ENCODE data around the gene LMOD2.

The LMOD2 gene

DNA sequence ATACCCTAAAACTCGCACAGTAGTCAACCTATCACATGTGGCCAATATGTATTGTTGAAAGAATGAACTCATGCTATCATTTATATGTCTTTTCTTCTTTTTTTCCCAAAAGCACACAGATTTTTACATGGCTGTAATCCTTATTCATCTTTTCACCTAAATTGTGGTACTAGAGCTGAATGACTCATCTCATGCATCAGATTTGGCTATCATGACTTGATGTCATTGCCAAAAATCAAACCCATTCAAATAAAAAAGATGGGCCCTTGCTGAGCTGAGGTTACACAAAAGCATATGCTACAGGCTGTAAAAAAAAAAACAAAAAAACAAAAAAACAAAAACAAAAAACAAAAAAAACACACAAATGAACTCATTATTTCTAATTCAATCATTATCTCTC, 3.3 kb upstream of the LMOD2 start:
- TF ChIP-seq, protein P1, sequence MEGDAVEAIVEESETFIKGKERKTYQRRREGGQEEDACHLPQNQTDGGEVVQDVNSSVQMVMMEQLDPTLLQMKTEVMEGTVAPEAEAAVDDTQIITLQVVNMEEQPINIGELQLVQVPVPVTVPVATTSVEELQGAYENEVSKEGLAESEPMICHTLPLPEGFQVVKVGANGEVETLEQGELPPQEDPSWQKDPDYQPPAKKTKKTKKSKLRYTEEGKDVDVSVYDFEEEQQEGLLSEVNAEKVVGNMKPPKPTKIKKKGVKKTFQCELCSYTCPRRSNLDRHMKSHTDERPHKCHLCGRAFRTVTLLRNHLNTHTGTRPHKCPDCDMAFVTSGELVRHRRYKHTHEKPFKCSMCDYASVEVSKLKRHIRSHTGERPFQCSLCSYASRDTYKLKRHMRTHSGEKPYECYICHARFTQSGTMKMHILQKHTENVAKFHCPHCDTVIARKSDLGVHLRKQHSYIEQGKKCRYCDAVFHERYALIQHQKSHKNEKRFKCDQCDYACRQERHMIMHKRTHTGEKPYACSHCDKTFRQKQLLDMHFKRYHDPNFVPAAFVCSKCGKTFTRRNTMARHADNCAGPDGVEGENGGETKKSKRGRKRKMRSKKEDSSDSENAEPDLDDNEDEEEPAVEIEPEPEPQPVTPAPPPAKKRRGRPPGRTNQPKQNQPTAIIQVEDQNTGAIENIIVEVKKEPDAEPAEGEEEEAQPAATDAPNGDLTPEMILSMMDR (IDR thresholded peaks at IDR 0.05; ENCODE audit: low read length) = no peak
- no peak for TF ChIP-seq EZH2 (IDR thresholded peaks at IDR 0.05; ENCODE audit: borderline replicate concordance, low read length)
- Histone ChIP-seq H3K36me3 (ENCODE audit: insufficient read depth, low read length) (no peaks in the 10 kb centered on the region), H3F3A (ENCODE audit: insufficient read depth, low read length) (no peaks in the 10 kb centered on the region), H2AFZ (ENCODE audit: low read length) (no peak overlapping the region), H3K9me3 (ENCODE audit: low read length) (no peaks in the 10 kb centered on the region), H3K9ac (ENCODE audit: low read length) (no peak overlapping the region), H3K9me2 (ENCODE audit: low read depth, low read length) (no peaks in the 10 kb centered on the region), H3K4me3 (ENCODE audit: low read depth, low read length, poor library complexity, severe bottlenecking) (no peak overlapping the region), H3K27me3 (ENCODE audit: insufficient read depth, low read length) (no peaks in the 10 kb centered on the region), H3K4me2 (ENCODE audit: low read length) (no peak overlapping the region), H3K27ac (ENCODE audit: low read depth, low read length, poor library complexity, severe bottlenecking) (no peak overlapping the region), H3K79me2 (ENCODE audit: insufficient read depth, low read length) (no peaks in the 10 kb centered on the region), H3K4me1 (ENCODE audit: insufficient read depth, low read length, severe bottlenecking) (no peaks in the 10 kb centered on the region), H4K20me1 (ENCODE audit: insufficient read depth, low read length) (no peaks in the 10 kb centered on the region)

GRCh38 chr7:123653162-123653561, 2.5 kb upstream of the LMOD2 start:
- no peak for TF ChIP-seq EZH2 (IDR thresholded peaks at IDR 0.05; ENCODE audit: borderline replicate concordance, low read length)
- TF ChIP-seq, protein P1 (IDR thresholded peaks at IDR 0.05; ENCODE audit: low read length) = no peak
- H4K20me1 ChIP-seq (ENCODE audit: insufficient read depth, low read length) = no peaks in the 10 kb centered on the region
- no peaks in the 10 kb centered on the region for H3K27me3 ChIP-seq (ENCODE audit: insufficient read depth, low read length)
- no peaks in the 10 kb centered on the region for H3F3A ChIP-seq (ENCODE audit: insufficient read depth, low read length)
- H3K27ac ChIP-seq (ENCODE audit: low read depth, low read length, poor library complexity, severe bottlenecking) = no peak overlapping the region
- no peaks in the 10 kb centered on the region for H3K79me2 ChIP-seq (ENCODE audit: insufficient read depth, low read length)
- H3K36me3 ChIP-seq (ENCODE audit: insufficient read depth, low read length) = no peaks in the 10 kb centered on the region
- H3K4me1 ChIP-seq (ENCODE audit: insufficient read depth, low read length, severe bottlenecking) = no peaks in the 10 kb centered on the region
- H3K4me3 ChIP-seq (ENCODE audit: low read depth, low read length, poor library complexity, severe bottlenecking) = no peak overlapping the region
- no peaks in the 10 kb centered on the region for H3K9me3 ChIP-seq (ENCODE audit: low read length)
- no peak overlapping the region for H3K4me2 ChIP-seq (ENCODE audit: low read length)
- no peaks in the 10 kb centered on the region for H3K9me2 ChIP-seq (ENCODE audit: low read depth, low read length)
- H2AFZ ChIP-seq (ENCODE audit: low read length) = no peak overlapping the region
- H3K9ac ChIP-seq (ENCODE audit: low read length) = no peak overlapping the region

DNA sequence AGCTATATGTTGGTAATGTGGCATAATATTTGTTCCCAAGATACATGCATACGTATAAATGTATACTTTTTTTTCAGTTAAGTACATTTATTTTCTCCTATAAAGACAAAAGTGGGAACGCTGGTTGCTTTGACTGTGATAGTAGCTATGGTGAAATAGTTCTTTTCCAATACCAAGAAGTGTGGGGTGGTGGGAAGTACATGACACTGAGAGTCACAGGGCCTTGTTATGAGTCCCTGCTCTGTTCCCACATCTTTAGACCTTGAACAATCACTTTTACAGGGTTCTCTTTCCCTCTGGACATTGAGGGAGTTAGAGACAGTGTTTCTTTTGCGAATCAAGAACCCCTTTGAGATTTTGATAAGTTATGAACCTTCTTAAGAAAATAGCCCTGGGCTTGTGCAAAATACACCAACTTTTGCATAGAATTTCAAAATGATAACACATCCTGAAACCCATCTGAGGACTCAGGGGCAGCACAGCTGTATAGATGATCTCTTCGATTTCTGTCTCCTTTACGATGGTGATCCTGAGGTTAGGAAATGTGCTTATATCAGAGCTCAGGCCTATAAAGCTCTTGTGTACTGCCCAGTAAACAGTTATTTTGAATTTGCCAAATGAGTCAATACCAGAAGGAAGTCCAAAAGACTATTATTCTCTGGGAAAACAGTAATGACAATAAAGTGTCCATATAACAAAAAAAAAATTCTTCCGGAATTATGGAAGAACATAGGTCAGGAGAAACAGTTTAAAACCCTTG, 1.1 kb downstream of the LMOD2 start:
- no peaks in the 10 kb centered on the region for H3K4me1 ChIP-seq (ENCODE audit: insufficient read depth, low read length, severe bottlenecking)

More for the DNA sequence above, 1.1 kb downstream of the LMOD2 start:
- no peaks in the 10 kb centered on the region for H3K79me2 ChIP-seq (ENCODE audit: insufficient read depth, low read length)
- no peak overlapping the region for H3K4me3 ChIP-seq (ENCODE audit: low read depth, low read length, poor library complexity, severe bottlenecking)
- no peak overlapping the region for H3K4me2 ChIP-seq (ENCODE audit: low read length)
- H3F3A ChIP-seq (ENCODE audit: insufficient read depth, low read length) = no peaks in the 10 kb centered on the region
- no peaks in the 10 kb centered on the region for H3K9me2 ChIP-seq (ENCODE audit: low read depth, low read length)
- H3K9ac ChIP-seq (ENCODE audit: low read length) = no peak overlapping the region
- H2AFZ ChIP-seq (ENCODE audit: low read length) = no peak overlapping the region
- no peaks in the 10 kb centered on the region for H4K20me1 ChIP-seq (ENCODE audit: insufficient read depth, low read length)
- H3K9me3 ChIP-seq (ENCODE audit: low read length) = no peaks in the 10 kb centered on the region
- TF ChIP-seq EZH2 (IDR thresholded peaks at IDR 0.05; ENCODE audit: borderline replicate concordance, low read length) = no peak
- TF ChIP-seq, protein P1 (IDR thresholded peaks at IDR 0.05; ENCODE audit: low read length) = no peak
- H3K27ac ChIP-seq (ENCODE audit: low read depth, low read length, poor library complexity, severe bottlenecking) = no peak overlapping the region
- no peaks in the 10 kb centered on the region for H3K36me3 ChIP-seq (ENCODE audit: insufficient read depth, low read length)
- H3K27me3 ChIP-seq (ENCODE audit: insufficient read depth, low read length) = no peaks in the 10 kb centered on the region

Data from OCI-LY1 (cell line).